MM.1S (cell line): ENCODE results near the gene RUNX2.

Experiments used
- DNase-seq: peaks from one replicate; pipeline ENCODE4 v3.0.0-alpha.2; 2015
- H2AFZ ChIP-seq: fragments of 300-600 bp; sonication (generic); 2 replicates; pipeline ENCODE4 v1.6.0; 2016; ENCODE audit warnings: antibody characterized with exemption, low read length
- H3F3A ChIP-seq: fragments of 300-600 bp; sonication (generic); 2 replicates; pipeline ENCODE4 v1.6.1; 2016; ENCODE audit warnings: mild to moderate bottlenecking, antibody characterized with exemption, low read length, moderate library complexity, mixed read lengths; ENCODE audit not compliant: insufficient read depth
- H3K27ac ChIP-seq: fragments of 300-600 bp; sonication (generic); 2 replicates; pipeline ENCODE4 v1.5.1; 2016; ENCODE audit warnings: mild to moderate bottlenecking, low read length
- H3K27me3 ChIP-seq: fragments of 300-600 bp; sonication (generic); replicated peaks from 2 replicates; pipeline ENCODE4 v1.6.0; 2016; ENCODE audit warnings: low read length; ENCODE audit not compliant: insufficient read depth
- H3K36me3 ChIP-seq: fragments of 300-600 bp; sonication (generic); replicated peaks from 2 replicates; pipeline ENCODE4 v1.6.1; 2016; ENCODE audit warnings: mild to moderate bottlenecking, low read length, mixed read lengths; ENCODE audit not compliant: insufficient read depth
- H3K4me1 ChIP-seq: fragments of 300-600 bp; sonication (generic); 2 replicates; pipeline ENCODE4 v1.6.1; 2016; ENCODE audit warnings: low read length, mixed read lengths
- H3K4me2 ChIP-seq: fragments of 300-600 bp; sonication (generic); 2 replicates; pipeline ENCODE4 v1.6.0; 2016; ENCODE audit warnings: low read depth, low read length
- H3K4me3 ChIP-seq: fragments of 300-600 bp; sonication (generic); 2 replicates; pipeline ENCODE4 v1.5.1; 2016; ENCODE audit warnings: low read length, mixed read lengths
- H3K79me2 ChIP-seq: fragments of 300-600 bp; sonication (generic); 2 replicates; pipeline ENCODE4 v1.6.1; 2016; ENCODE audit warnings: mixed run types, low read length, mixed read lengths
- H3K9ac ChIP-seq: fragments of 300-600 bp; sonication (generic); 2 replicates; pipeline ENCODE4 v1.6.1; 2016; ENCODE audit warnings: low read length, mixed read lengths
- H3K9me2 ChIP-seq: fragments of 300-600 bp; sonication (generic); replicated peaks from 2 replicates; pipeline ENCODE4 v1.6.1; 2016; ENCODE audit warnings: mild to moderate bottlenecking, low read length, mixed read lengths; ENCODE audit not compliant: insufficient read depth
- H3K9me3 ChIP-seq: fragments of 300-600 bp; sonication (generic); replicated peaks from 2 replicates; pipeline ENCODE4 v1.6.1; 2016; ENCODE audit warnings: mild to moderate bottlenecking, low read length, mixed read lengths; ENCODE audit not compliant: insufficient read depth
- H4K20me1 ChIP-seq: fragments of 300-600 bp; sonication (generic); 2 replicates; pipeline ENCODE4 v1.6.1; 2016; ENCODE audit warnings: mild to moderate bottlenecking, low read length, moderate library complexity, mixed read lengths; ENCODE audit not compliant: insufficient read depth
- EZH2 ChIP-seq: fragments of 300-600 bp; sonication (generic); optimal IDR thresholded peaks from 2 replicates; pipeline ENCODE3; 2017; ENCODE audit warnings: low read depth, mild to moderate bottlenecking, antibody characterized with exemption, low read length, mixed read lengths
- EZH2phosphoT487 ChIP-seq: fragments of 300-600 bp; sonication (generic); IDR thresholded peaks from 2 replicates; pipeline ENCODE4 v1.6.1; 2018; ENCODE audit warnings: antibody characterized with exemption, low read length
- TF ChIP-seq, protein P1 (sequence below): fragments of 300-600 bp; sonication (generic); IDR thresholded peaks from 2 replicates; pipeline ENCODE4 v1.5.1; 2016; ENCODE audit warnings: antibody characterized with exemption, low read length, mixed read lengths

The RUNX2 gene

GRCh38 chr6:45587229-45588060 lies 259.3 kb downstream of the RUNX2 start:
- Histone ChIP-seq H3K79me2 (no peaks in the 10 kb centered on the region), H3K4me2 (no peak overlapping the region), H3K4me1 (no peaks in the 10 kb centered on the region), H4K20me1 (no peaks in the 10 kb centered on the region), H3K9me2 (no peaks in the 10 kb centered on the region; the same call in 1 of the 2 replicates), H3K36me3 (no peaks in the 10 kb centered on the region), H3K4me3 (no peak overlapping the region), H3K27ac (no peak overlapping the region), H3K27me3 (no peaks in the 10 kb centered on the region), H2AFZ (no peak overlapping the region), H3F3A (no peaks in the 10 kb centered on the region), H3K9ac (no peak overlapping the region), H3K9me3 (no peaks in the 10 kb centered on the region)
- no peak for TF ChIP-seq EZH2
- DNase-seq, result no peak

- Histone ChIP-seq H3K9me2 (no peaks in the 10 kb centered on the region; the same call in 1 of the 2 replicates), H3K9me3 (no peaks in the 10 kb centered on the region), H3K27ac (no peak overlapping the region), H3K27me3 (no peaks in the 10 kb centered on the region), H3K4me2 (no peak overlapping the region), H3F3A (no peaks in the 10 kb centered on the region), H3K4me1 (no peaks in the 10 kb centered on the region), H3K4me3 (no peak overlapping the region), H3K9ac (no peak overlapping the region), H2AFZ (no peak overlapping the region), H3K36me3 (no peaks in the 10 kb centered on the region), H4K20me1 (no peaks in the 10 kb centered on the region), H3K79me2 (no peaks in the 10 kb centered on the region)
- DNase-seq, result no peak
- TF ChIP-seq EZH2phosphoT487, result no peak
Observed at GRCh38 chr6:45589367-45589766, 261.2 kb downstream of the RUNX2 start.

GRCh38 chr6:45590226-45590625 lies 262.1 kb downstream of the RUNX2 start:
- Histone ChIP-seq H3K79me2 (no peaks in the 10 kb centered on the region), H3K9me2 (no peaks in the 10 kb centered on the region; the same call in 1 of the 2 replicates), H3F3A (no peaks in the 10 kb centered on the region), H3K4me2 (no peak overlapping the region), H3K27ac (no peak overlapping the region), H2AFZ (no peak overlapping the region), H3K9ac (no peak overlapping the region), H3K4me1 (no peaks in the 10 kb centered on the region), H3K36me3 (no peaks in the 10 kb centered on the region), H4K20me1 (no peaks in the 10 kb centered on the region), H3K4me3 (no peak overlapping the region), H3K9me3 (no peaks in the 10 kb centered on the region), H3K27me3 (no peaks in the 10 kb centered on the region)
- DNase-seq, result no peak
- TF ChIP-seq, protein P1, sequence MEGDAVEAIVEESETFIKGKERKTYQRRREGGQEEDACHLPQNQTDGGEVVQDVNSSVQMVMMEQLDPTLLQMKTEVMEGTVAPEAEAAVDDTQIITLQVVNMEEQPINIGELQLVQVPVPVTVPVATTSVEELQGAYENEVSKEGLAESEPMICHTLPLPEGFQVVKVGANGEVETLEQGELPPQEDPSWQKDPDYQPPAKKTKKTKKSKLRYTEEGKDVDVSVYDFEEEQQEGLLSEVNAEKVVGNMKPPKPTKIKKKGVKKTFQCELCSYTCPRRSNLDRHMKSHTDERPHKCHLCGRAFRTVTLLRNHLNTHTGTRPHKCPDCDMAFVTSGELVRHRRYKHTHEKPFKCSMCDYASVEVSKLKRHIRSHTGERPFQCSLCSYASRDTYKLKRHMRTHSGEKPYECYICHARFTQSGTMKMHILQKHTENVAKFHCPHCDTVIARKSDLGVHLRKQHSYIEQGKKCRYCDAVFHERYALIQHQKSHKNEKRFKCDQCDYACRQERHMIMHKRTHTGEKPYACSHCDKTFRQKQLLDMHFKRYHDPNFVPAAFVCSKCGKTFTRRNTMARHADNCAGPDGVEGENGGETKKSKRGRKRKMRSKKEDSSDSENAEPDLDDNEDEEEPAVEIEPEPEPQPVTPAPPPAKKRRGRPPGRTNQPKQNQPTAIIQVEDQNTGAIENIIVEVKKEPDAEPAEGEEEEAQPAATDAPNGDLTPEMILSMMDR, result no peak
- TF ChIP-seq EZH2phosphoT487 (no peak), EZH2 (no peak)

- Histone ChIP-seq H3F3A (no peaks in the 10 kb centered on the region), H3K27ac (no peak overlapping the region), H2AFZ (no peak overlapping the region), H3K27me3 (no peaks in the 10 kb centered on the region), H3K9me3 (no peaks in the 10 kb centered on the region), H3K36me3 (no peaks in the 10 kb centered on the region), H3K9me2 (no peaks in the 10 kb centered on the region; the same call in 1 of the 2 replicates), H3K4me1 (no peaks in the 10 kb centered on the region), H3K79me2 (no peaks in the 10 kb centered on the region), H3K9ac (no peak overlapping the region), H3K4me3 (no peak overlapping the region), H3K4me2 (no peak overlapping the region), H4K20me1 (no peaks in the 10 kb centered on the region)
- TF ChIP-seq, protein P1, result no peak
- no peak for TF ChIP-seq EZH2
- TF ChIP-seq EZH2phosphoT487, result no peak
- DNase-seq, result no peak
Observed at GRCh38 chr6:45590696-45591184, 262.6 kb downstream of the RUNX2 start.
